ENCODE data around the gene DMRT3. TPM values are rescaled to one million over a fixed set of nuclear protein-coding genes. Genes with fewer than 3 reads are reported as not detected.

Gene DMRT3
- total and polyA plus RNA-seq, 4 experiments from 2014 or later = not detected

- Mint-ChIP-seq H3K27ac (no peak overlapping the region), H3K4me3 (no peak overlapping the region), H3K27me3 (peaks cover 38 to 39% of the 10 kb centered on the region in 2 donors), H3K4me1 (peaks cover 4 to 16% (median 7%) of the 10 kb centered on the region in 4 donors), H3K36me3 (no peaks in the 10 kb centered on the region), H3K9me3 (peaks cover 0 to 9% (median 1%) of the 10 kb centered on the region in 8 donors)
- Histone ChIP-seq H3K36me3 (ENCODE audit: insufficient read depth, low read length) (no peaks in the 10 kb centered on the region), H3K9me3 (ENCODE audit: control insufficient read depth in 1 of 2, low read length in 2 of 2) (no peaks in the 10 kb centered on the region), H3K4me3 (ENCODE audit: low read length in 2 of 2) (no peak overlapping the region), H3K27me3 (ENCODE audit: insufficient read depth, low read length) (peaks cover 24% of the 10 kb centered on the region), H3K27ac (ENCODE audit: low read depth, low read length) (no peak overlapping the region), H3K4me1 (ENCODE audit: insufficient read depth, low read length) (no peaks in the 10 kb centered on the region)
- DNase-seq = no peak
- intact Hi-C loops (cut with micrococcal nuclease) = no loop called here
- POLR2A ChIA-PET (ENCODE audit: partially characterized antibody) = no interaction called here
- CTCF ChIA-PET (ENCODE audit: partially characterized antibody) = interaction anchor here (1.3 kb wide), 1 partner anchor 30 kb away, joined by 4 read pairs; no protein-coding TSS in a partner anchor
Observed at GRCh38 chr9:1039589-1039988, 63.1 kb downstream of the DMRT3 start.

Other genes starting within 250 kb of the DMRT3 start
- not detected for gene DMRT1, start 135.0 kb upstream of the DMRT3 start, total RNA-seq
- gene DMRT1, start 135.0 kb upstream of the DMRT3 start, polyA plus RNA-seq = not detected
- under 1 TPM in 1 of 2 experiments, not detected in 1; 0.23 TPM for gene DMRT2, start 73.7 kb downstream of the DMRT3 start, total RNA-seq
- gene DMRT2, start 73.7 kb downstream of the DMRT3 start, polyA plus RNA-seq = under 1 TPM in 1 of 2 donors, not detected in 1; 0.08 TPM

Measured in CD4-positive, alpha-beta memory T cell (primary cell).